H1 (cell line): ENCODE data around the gene PSORS1C2. TPM values are rescaled to one million over a fixed set of nuclear protein-coding genes. Genes with fewer than 3 reads are reported as not detected.

Experiments
- CTCF ChIA-PET: fragments of 300-600 bp; sonication (Branson Sonifier 250); formaldehyde crosslinking; loops from one replicate; lab custom pipeline; 2021; ENCODE audit not compliant: partially characterized antibody; lab: Charles Lee
- POLR2A ChIA-PET: fragments of 300-600 bp; sonication (Branson Sonifier 250); formaldehyde crosslinking; loops from one replicate; lab custom pipeline; 2021; ENCODE audit warnings: inconsistent platforms; ENCODE audit not compliant: partially characterized antibody; lab: Charles Lee
- DNase-seq, 2 experiments: peaks; one replicate each; pipeline versions ENCODE4 v3.0.0 to v3.0.0-alpha.2; 2010 to 2022; ENCODE audit warnings: low spot score in 2 of 2, low read depth in 1 of 2, mixed read lengths in 1 of 2
- FAIRE-seq: peaks from 2 replicates; lab custom pipeline; 2011; peaks lifted over from hg19 to GRCh38; lab: Jason Lieb, UNC
- H2AFZ ChIP-seq: 2 replicates; pipeline ENCODE4 v1.8.1; 2012; ENCODE audit warnings: low read length, inconsistent platforms
- H2AK5ac ChIP-seq: 2 replicates; pipeline ENCODE4 v1.6.1; 2013; ENCODE audit warnings: low read depth, low read length
- H2BK120ac ChIP-seq: replicated peaks from 2 replicates; pipeline ENCODE3; 2013; ENCODE audit warnings: low read depth, low read length, inconsistent platforms
- H2BK12ac ChIP-seq: 2 replicates; pipeline ENCODE4 v1.6.1; 2013; ENCODE audit warnings: low read depth, low read length
- H2BK15ac ChIP-seq: 2 replicates; pipeline ENCODE4 v1.6.1; 2013; ENCODE audit warnings: low read length
- H2BK20ac ChIP-seq: 2 replicates; pipeline ENCODE4 v1.6.1; 2013; ENCODE audit warnings: low read length
- H2BK5ac ChIP-seq: 2 replicates; pipeline ENCODE4 v1.6.1; 2013; ENCODE audit warnings: low read depth, low read length
- H3K14ac ChIP-seq: 2 replicates; pipeline ENCODE4 v1.6.1; 2013; ENCODE audit warnings: inconsistent platforms; ENCODE audit not compliant: insufficient read length
- H3K18ac ChIP-seq: 2 replicates; pipeline ENCODE4 v1.6.1; 2013; ENCODE audit warnings: low read length; ENCODE audit errors: extremely low read depth
- H3K23ac ChIP-seq: 2 replicates; pipeline ENCODE4 v1.6.1; 2013; ENCODE audit warnings: inconsistent platforms; ENCODE audit not compliant: insufficient read length
- H3K23me2 ChIP-seq: 2 replicates; pipeline ENCODE4 v1.6.1; 2013; ENCODE audit warnings: low read depth, low read length
- H3K27ac ChIP-seq: 2 replicates; pipeline ENCODE4 v1.6.1; 2011; ENCODE audit warnings: low read depth, low read length, inconsistent platforms
- H3K27me3 ChIP-seq, 4 experiments: replicated peaks in 1 of 4; 1 replicate in 1 of 4; 2 replicates in 3 of 4; pipeline versions ENCODE4 v1.6.1 to v1.8.1; 2011 to 2013; ENCODE audit warnings: low read length in 3 of 4, mild to moderate bottlenecking in 3 of 4, inconsistent platforms in 2 of 4, mixed read lengths in 2 of 4, moderate library complexity in 1 of 4; ENCODE audit not compliant: control insufficient read depth in 3 of 4, insufficient read depth in 3 of 4; ENCODE audit errors: extremely low read depth in 1 of 4
- H3K36me3 ChIP-seq, 4 experiments: 2 replicates each; pipeline versions ENCODE4 v1.6.1 to v1.8.1; 2011 to 2013; ENCODE audit warnings: mild to moderate bottlenecking in 4 of 4, low read length in 3 of 4, moderate library complexity in 2 of 4, control low read depth in 1 of 4, inconsistent platforms in 1 of 4; ENCODE audit not compliant: insufficient read depth in 4 of 4, control insufficient read depth in 2 of 4
- H3K4ac ChIP-seq: replicated peaks from 2 replicates; pipeline ENCODE3; 2013; ENCODE audit warnings: low read length, low read depth, mixed read lengths, inconsistent platforms; ENCODE audit not compliant: insufficient read length
- H3K4me1 ChIP-seq, 4 experiments: replicated peaks in 1 of 4; 1 replicate in 1 of 4; 2 replicates in 3 of 4; pipeline versions ENCODE4 v1.6.1 to v1.8.1; 2011 to 2013; ENCODE audit warnings: low read length in 3 of 4, inconsistent platforms in 2 of 4, mixed read lengths in 1 of 4; ENCODE audit not compliant: insufficient read depth in 4 of 4, control insufficient read depth in 3 of 4
- H3K4me2 ChIP-seq, 2 experiments: 2 replicates each; pipeline versions ENCODE4 v1.6.1 to v1.8.1; 2011 to 2013; ENCODE audit warnings: low read depth in 2 of 2, low read length in 2 of 2, control low read depth in 1 of 2, inconsistent platforms in 1 of 2, mild to moderate bottlenecking in 1 of 2; ENCODE audit not compliant: insufficient read depth in 1 of 2
- H3K4me3 ChIP-seq, 4 experiments: fragments of 200-600, 300-600 bp in 1 of 4; sonication (generic), shearing (Covaris generic), sonication (Bioruptor Twin) in 1 of 4; 2 replicates each; pipeline versions ENCODE4 v1.5.1 to v1.8.1; 2011 to 2016; ENCODE audit warnings: low read length in 4 of 4, low read depth in 3 of 4, control low read depth in 2 of 4, inconsistent platforms in 2 of 4, mild to moderate bottlenecking in 2 of 4, mixed read lengths in 1 of 4, moderate library complexity in 1 of 4; ENCODE audit not compliant: insufficient read depth in 2 of 4; ENCODE audit errors: extremely low read depth in 1 of 4
- H3K56ac ChIP-seq: replicated peaks from 2 replicates; pipeline ENCODE3; 2013; ENCODE audit warnings: low read depth, mild to moderate bottlenecking, mixed read lengths, low read length, inconsistent platforms; ENCODE audit not compliant: insufficient read length
- H3K79me1 ChIP-seq: 2 replicates; pipeline ENCODE4 v1.6.1; 2013; ENCODE audit warnings: low read depth, low read length, control low read depth
- H3K79me2 ChIP-seq, 2 experiments: 2 replicates each; pipeline versions ENCODE4 v1.6.1 to v1.8.1; 2012 to 2013; ENCODE audit warnings: low read length in 2 of 2, mild to moderate bottlenecking in 2 of 2, inconsistent platforms in 1 of 2; ENCODE audit not compliant: insufficient read depth in 2 of 2, control insufficient read depth in 1 of 2
- H3K9ac ChIP-seq, 4 experiments: replicated peaks in 1 of 4; 1 replicate in 1 of 4; 2 replicates in 3 of 4; pipeline versions ENCODE4 v1.6.1 to v1.8.1; 2011 to 2013; ENCODE audit warnings: low read depth in 3 of 4, low read length in 3 of 4, control low read depth in 2 of 4, mild to moderate bottlenecking in 2 of 4, moderate library complexity in 2 of 4, inconsistent platforms in 1 of 4; ENCODE audit errors: extremely low read depth in 1 of 4
- H3K9me3 ChIP-seq, 2 experiments: 2 replicates each; pipeline versions ENCODE4 v1.6.1 to v1.8.1; 2012 to 2013; ENCODE audit warnings: mild to moderate bottlenecking in 2 of 2, moderate library complexity in 2 of 2, control low read depth in 1 of 2, inconsistent platforms in 1 of 2, low read depth in 1 of 2, low read length in 1 of 2, mixed read lengths in 1 of 2; ENCODE audit not compliant: insufficient read depth in 2 of 2
- H4K20me1 ChIP-seq, 2 experiments: replicated peaks in 1 of 2; 2 replicates each; pipeline versions ENCODE3 to v1.8.1; 2011 to 2013; ENCODE audit warnings: inconsistent platforms in 2 of 2, low read length in 2 of 2, mild to moderate bottlenecking in 1 of 2; ENCODE audit not compliant: insufficient read depth in 2 of 2, control insufficient read depth in 1 of 2
- H4K5ac ChIP-seq: 2 replicates; pipeline ENCODE4 v1.6.1; 2013; ENCODE audit warnings: low read length, low read depth, mixed read lengths, inconsistent platforms; ENCODE audit not compliant: insufficient read length
- H4K8ac ChIP-seq: 2 replicates; pipeline ENCODE4 v1.8.0; 2013; ENCODE audit warnings: mild to moderate bottlenecking, moderate library complexity, low read length, inconsistent platforms; ENCODE audit not compliant: insufficient read depth; ENCODE audit errors: extremely low read depth
- H4K91ac ChIP-seq: replicated peaks from 2 replicates; pipeline ENCODE3; 2013; ENCODE audit warnings: low read length, mixed read lengths, inconsistent platforms; ENCODE audit not compliant: insufficient read length
- ATF3 ChIP-seq: IDR thresholded peaks from 2 replicates; pipeline ENCODE4 v1.6.1; 2011; ENCODE audit warnings: low read depth, mild to moderate bottlenecking, low read length; ENCODE audit not compliant: insufficient read depth
- BCL11A ChIP-seq, 2 experiments: IDR thresholded peaks; one replicate each; pipeline ENCODE4 v1.6.1; 2011; ENCODE audit warnings: low read depth in 2 of 2, low read length in 2 of 2, mild to moderate bottlenecking in 2 of 2
- BRCA1 ChIP-seq: IDR thresholded peaks from 2 replicates; pipeline ENCODE4 v1.6.1; 2012; ENCODE audit warnings: low read depth, low read length, improper control_type of control experiment
- E2F6 ChIP-seq: IDR thresholded peaks from 2 replicates; pipeline ENCODE4 v1.6.1; 2012; ENCODE audit warnings: inconsistent platforms
- EZH2 ChIP-seq: fragments of 200-600 bp; sonication (generic); IDR thresholded peaks from 2 replicates; pipeline ENCODE4 v1.7.1; 2012; ENCODE audit warnings: low read depth, mild to moderate bottlenecking, moderate library complexity, low read length, inconsistent platforms; ENCODE audit not compliant: severe bottlenecking
- FOSL1 ChIP-seq: IDR thresholded peaks from 2 replicates; pipeline ENCODE4 v1.6.1; 2011; ENCODE audit warnings: mild to moderate bottlenecking, low read depth, low read length, moderate library complexity; ENCODE audit not compliant: insufficient read depth
- HDAC2 ChIP-seq, 2 experiments: fragments of 300-600 bp in 1 of 2; sonication (generic) in 1 of 2; IDR thresholded peaks; 2 replicates each; pipeline ENCODE4 v1.6.1; 2011 to 2012; ENCODE audit warnings: low read depth in 2 of 2, low read length in 2 of 2, mild to moderate bottlenecking in 2 of 2, moderate library complexity in 2 of 2, borderline replicate concordance in 1 of 2, inconsistent platforms in 1 of 2
- RBBP5 ChIP-seq: IDR thresholded peaks from 2 replicates; pipeline ENCODE4 v1.7.1; 2012; ENCODE audit warnings: low read depth, mild to moderate bottlenecking, inconsistent platforms, low read length, moderate library complexity, borderline replicate concordance
- RXRA ChIP-seq: IDR thresholded peaks from 2 replicates; pipeline ENCODE4 v1.6.1; 2011; ENCODE audit warnings: low read depth, mild to moderate bottlenecking, low read length, moderate library complexity; ENCODE audit not compliant: insufficient read depth
- SIRT6 ChIP-seq: IDR thresholded peaks from one replicate; pipeline ENCODE4 v1.7.1; 2012; ENCODE audit warnings: low read length, inconsistent platforms
- TCF12 ChIP-seq: IDR thresholded peaks from 2 replicates; pipeline ENCODE4 v1.6.1; 2011; ENCODE audit warnings: low read depth, mild to moderate bottlenecking, low read length
- ZNF274 ChIP-seq: IDR thresholded peaks from 2 replicates; pipeline ENCODE4 v1.7.0; 2012; ENCODE audit warnings: low read length, borderline replicate concordance; ENCODE audit errors: extremely low read depth
- WGBS, 2 experiments: shearing (Covaris generic) in 1 of 2; methylation state at CpG; one replicate each; pipeline versions ENCODE4 v1.1.6 to v1.1.7; 2013 to 2015; ENCODE audit warnings: low lambda C conversion rate in 2 of 2, mixed read lengths in 2 of 2, inconsistent platforms in 1 of 2, low coverage in 1 of 2, missing lambda C conversion rate in 1 of 2; ENCODE audit not compliant: insufficient replicate concordance in 2 of 2, insufficient coverage in 1 of 2, insufficient read length in 1 of 2; ENCODE audit errors: extremely low coverage in 1 of 2, missing lambda C conversion rate in 1 of 2; 5-methylcytosine and 5-hydroxymethylcytosine counted together
- polyA plus RNA-seq, 7 experiments: library from polyadenylated mRNA; depleted of rRNA in 3 of 7; stranded (reverse) in 5 of 7; unstranded in 2 of 7; fragments of >200 nt in 5 of 7; fragments of 200-250 nt in 2 of 7; gene quantifications; 1 replicate in 5 of 7; 2 replicates in 1 of 7; 4 replicates in 1 of 7; pipeline versions ENCODE4 v1.2.1 to v1.2.3, GENCODE V29; 2011 to 2013; ENCODE audit warnings: missing spikeins in 2 of 7, mixed read lengths in 2 of 7
- total RNA-seq: library from RNA; stranded (reverse); fragmentation: NEBNext Ultra II Directional; extraction: Animal tissue kit (Norgen Biotek cat#: 25700); gene quantifications from 2 replicates; pipeline ENCODE4 v1.2.1, GENCODE V29; 2021

Gene PSORS1C2
- total and polyA plus RNA-seq, 2 of the 8 experiments (the other 6 are each of a cell fraction or from before 2014, with no cell fraction given), result 0.11 TPM; not detected in 1

GRCh38 chr6:31118178-31118577 lies 20.7 kb downstream of the PSORS1C2 start:
- Histone ChIP-seq H2AK5ac (no peak overlapping the region), H2BK15ac (no peak overlapping the region), H2AFZ (no peak overlapping the region), H4K8ac (no peak overlapping the region), H3K23ac (no peak overlapping the region), H3K79me2 (no peaks in the 10 kb centered on the region), H3K18ac (no peak overlapping the region; the same call in 1 of the 2 replicates), H3K4me3 (no peak overlapping the region), H3K27me3 (peaks cover 0 to 4% (median 0%) of the 10 kb centered on the region in 4 experiments; a peak in 1 of 7 replicates), H3K27ac (no peak overlapping the region), H2BK20ac (no peak overlapping the region), H2BK12ac (0 out of 2 replicates have a peak overlapping the region, but pooled peaks have one; percentile 23), H3K4me1 (peaks cover 0 to 9% (median 6%) of the 10 kb centered on the region in 4 experiments; a peak in 5 of 7 replicates), H3K9ac (no peak overlapping the region), H3K4ac (no peak overlapping the region), H3K9me3 (no peaks in the 10 kb centered on the region), H4K5ac (no peak overlapping the region), H2BK5ac (no peak overlapping the region), H4K91ac (no peak overlapping the region), H3K56ac (no peak overlapping the region), H3K36me3 (no peaks in the 10 kb centered on the region), H3K4me2 (no peak overlapping the region), H4K20me1 (no peaks in the 10 kb centered on the region), H3K14ac (no peak overlapping the region), H3K23me2 (no peaks in the 10 kb centered on the region; the same call in 1 of the 2 replicates), H3K79me1 (no peaks in the 10 kb centered on the region), H2BK120ac (no peak overlapping the region)
- WGBS, 2 experiments, result 96% methylated on average over 7 of the region's 7 CpGs; no CpG with 5 or more reads in 1 of the 2 experiments
- POLR2A ChIA-PET, result interaction anchor here (68.5 kb wide), 1 partner anchor 50 kb away, joined by 2251 read pairs; the partner anchor contains the start of genes CCHCR1, POU5F1, PSORS1C2 and TCF19
- CTCF ChIA-PET, result interaction anchor here (0.8 to 10.6 kb wide), 5 partner anchors 11 to 585 kb away, joined by 3 to 187 read pairs (median 4); no protein-coding TSS in a partner anchor
- DNase-seq (no peak), FAIRE-seq (no peak)
- no peak for TF ChIP-seq SIRT6
- no peak for TF ChIP-seq EZH2
- TF ChIP-seq TCF12, result no peak
- TF ChIP-seq RXRA, result no peak
- TF ChIP-seq RBBP5, result no peak
- TF ChIP-seq BCL11A (IDR thresholded peaks at IDR 0.05; ENCODE audit: low read depth in 2 of 2, low read length in 2 of 2), result no peak
- no peak for TF ChIP-seq FOSL1
- TF ChIP-seq E2F6, result no peak
- no peak for TF ChIP-seq HDAC2 (IDR thresholded peaks at IDR 0.05; ENCODE audit: borderline replicate concordance in 1 of 2, low read depth in 2 of 2, low read length in 2 of 2)
- TF ChIP-seq ATF3, result no peak
- TF ChIP-seq BRCA1, result no peak
- no peak for TF ChIP-seq ZNF274
